ENCODE results near the gene THAP2.

The THAP2 gene

GRCh38 chr12:71626098-71626497 is 38.0 kb upstream of the THAP2 start:
- Histone ChIP-seq H3K36me3 (ENCODE audit: control insufficient read depth, low read length) (peaks cover 98% of the 10 kb centered on the region), H3K9me3 (ENCODE audit: control insufficient read depth, insufficient read depth, low read length) (no peaks in the 10 kb centered on the region), H3K4me3 (ENCODE audit: low read length) (no peak overlapping the region), H3K9me2 (replicated peaks; ENCODE audit: control insufficient read depth, low read length) (no peaks in the 10 kb centered on the region), H3K4me2 (ENCODE audit: low read length) (no peak overlapping the region; the same call in 1 of the 2 replicates), H3K79me2 (ENCODE audit: control insufficient read depth, low read length) (peaks cover 3% of the 10 kb centered on the region), H4K20me1 (ENCODE audit: control insufficient read depth, insufficient read depth, low read depth, low read length) (no peaks in the 10 kb centered on the region), H3K27me3 (ENCODE audit: control insufficient read depth, low read length) (no peaks in the 10 kb centered on the region), H3K4me1 (ENCODE audit: control insufficient read depth, low read length) (peaks cover 10% of the 10 kb centered on the region), H3F3A (ENCODE audit: control insufficient read depth, insufficient read depth) (peaks cover 8% of the 10 kb centered on the region), H3K27ac (ENCODE audit: low read depth, low read length) (no peak overlapping the region)
- TF ChIP-seq EZH2phosphoT487 (IDR thresholded peaks at IDR 0.05; ENCODE audit: borderline replicate concordance, low read length), result no peak
- TF ChIP-seq CTCF (IDR thresholded peaks at IDR 0.05; ENCODE audit: low read depth, low read length, poor library complexity, severe bottlenecking), result no peak

- Histone ChIP-seq H4K20me1 (ENCODE audit: control insufficient read depth, insufficient read depth, low read depth, low read length) (no peaks in the 10 kb centered on the region), H3K27ac (ENCODE audit: low read depth, low read length) (no peak overlapping the region), H3K79me2 (ENCODE audit: control insufficient read depth, low read length) (peaks cover 3% of the 10 kb centered on the region), H3K9me2 (replicated peaks; ENCODE audit: control insufficient read depth, low read length) (no peaks in the 10 kb centered on the region), H3K36me3 (ENCODE audit: control insufficient read depth, low read length) (peaks cover 98% of the 10 kb centered on the region), H3F3A (ENCODE audit: control insufficient read depth, insufficient read depth) (peaks cover 8% of the 10 kb centered on the region), H3K27me3 (ENCODE audit: control insufficient read depth, low read length) (no peaks in the 10 kb centered on the region), H3K4me1 (ENCODE audit: control insufficient read depth, low read length) (peaks cover 10% of the 10 kb centered on the region), H3K4me2 (ENCODE audit: low read length) (no peak overlapping the region), H3K9me3 (ENCODE audit: control insufficient read depth, insufficient read depth, low read length) (no peaks in the 10 kb centered on the region), H3K4me3 (ENCODE audit: low read length) (no peak overlapping the region)
- no peak for TF ChIP-seq CTCF (IDR thresholded peaks at IDR 0.05; ENCODE audit: low read depth, low read length, poor library complexity, severe bottlenecking)
- TF ChIP-seq EZH2phosphoT487 (IDR thresholded peaks at IDR 0.05; ENCODE audit: borderline replicate concordance, low read length), result no peak
These were observed 37.3 kb upstream of the THAP2 start for GRCh38 chr12:71626768-71627167.

GRCh38 chr12:71627438-71628002 is 36.6 kb upstream of the THAP2 start:
- H3K27me3 ChIP-seq (ENCODE audit: control insufficient read depth, low read length), result no peaks in the 10 kb centered on the region
- peaks cover 11% of the 10 kb centered on the region for H3F3A ChIP-seq (ENCODE audit: control insufficient read depth, insufficient read depth)
- H4K20me1 ChIP-seq (ENCODE audit: control insufficient read depth, insufficient read depth, low read depth, low read length), result no peaks in the 10 kb centered on the region
- H3K9me3 ChIP-seq (ENCODE audit: control insufficient read depth, insufficient read depth, low read length), result no peaks in the 10 kb centered on the region
- no peak overlapping the region for H3K4me3 ChIP-seq (ENCODE audit: low read length)
- peaks cover 3% of the 10 kb centered on the region for H3K79me2 ChIP-seq (ENCODE audit: control insufficient read depth, low read length)
- H3K36me3 ChIP-seq (ENCODE audit: control insufficient read depth, low read length), result peaks cover 98% of the 10 kb centered on the region
- peaks cover 10% of the 10 kb centered on the region for H3K4me1 ChIP-seq (ENCODE audit: control insufficient read depth, low read length)
- no peak overlapping the region for H3K4me2 ChIP-seq (ENCODE audit: low read length)
- no peaks in the 10 kb centered on the region for H3K9me2 ChIP-seq (replicated peaks; ENCODE audit: control insufficient read depth, low read length)
- no peak overlapping the region for H3K27ac ChIP-seq (ENCODE audit: low read depth, low read length)
- TF ChIP-seq EZH2phosphoT487 (IDR thresholded peaks at IDR 0.05; ENCODE audit: borderline replicate concordance, low read length) (no peak), CTCF (IDR thresholded peaks at IDR 0.05; ENCODE audit: low read depth, low read length, poor library complexity, severe bottlenecking) (no peak)

Data from DOHH2 (cell line).